NOMO-1 treated with DMSO at 0.1 percent for 48 hours (cell line): ENCODE data around the gene LEF1.

Experiments
- DNase-seq: peaks from one replicate; lab custom pipeline; 2025; ENCODE audit not compliant: unreplicated experiment; lab: John Stamatoyannopoulos, UW

The LEF1 gene

DNA sequence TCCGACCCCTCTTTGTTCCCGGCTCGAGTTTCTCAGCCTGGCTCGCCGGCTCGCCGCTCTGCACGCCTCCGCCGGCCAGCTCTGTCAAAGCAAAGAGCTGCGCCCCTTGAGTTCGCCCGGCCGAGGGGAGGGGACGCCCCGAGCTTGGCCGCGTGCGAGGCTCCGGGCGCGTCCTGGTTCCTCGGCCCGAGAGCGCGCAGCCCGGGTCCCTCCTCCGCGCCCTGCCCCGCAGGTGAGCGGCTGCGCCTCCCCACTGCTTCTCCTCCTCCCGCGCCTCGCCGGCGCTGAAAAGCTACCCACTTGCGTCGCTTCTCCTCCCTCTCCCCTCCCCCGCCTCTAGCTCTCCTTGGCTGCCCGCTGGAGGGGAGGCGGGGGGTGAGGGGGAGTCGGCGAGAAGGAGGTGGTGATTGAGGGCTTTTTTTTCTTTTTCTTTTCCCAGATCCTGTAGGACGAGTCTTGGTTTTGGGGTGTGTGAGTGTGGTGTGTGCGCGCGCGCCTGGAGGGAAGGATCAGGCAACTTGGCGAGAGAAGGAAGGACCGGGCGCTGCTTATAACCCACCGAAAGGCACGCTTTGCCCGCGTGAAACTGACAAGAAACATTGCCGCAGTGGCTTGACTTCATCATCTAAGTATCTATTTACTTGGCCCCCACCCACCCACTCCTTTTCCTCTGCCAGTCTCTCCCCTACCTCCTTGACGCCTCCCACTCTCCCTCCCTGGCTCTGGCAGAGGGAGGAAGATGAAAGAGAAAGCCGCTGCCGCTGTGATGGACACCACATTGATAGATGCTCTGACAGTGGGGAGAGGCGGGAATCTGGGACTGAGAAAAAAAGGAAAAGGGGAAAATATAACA is at the start of gene LEF1:
Gene LEF1 (minus strand): TSS at position 262 of the 853 bp plus-strand sequence. CDS start 1,165 bp downstream, outside the sequence.
- DNase-seq: peak; percentile 28

DNA sequence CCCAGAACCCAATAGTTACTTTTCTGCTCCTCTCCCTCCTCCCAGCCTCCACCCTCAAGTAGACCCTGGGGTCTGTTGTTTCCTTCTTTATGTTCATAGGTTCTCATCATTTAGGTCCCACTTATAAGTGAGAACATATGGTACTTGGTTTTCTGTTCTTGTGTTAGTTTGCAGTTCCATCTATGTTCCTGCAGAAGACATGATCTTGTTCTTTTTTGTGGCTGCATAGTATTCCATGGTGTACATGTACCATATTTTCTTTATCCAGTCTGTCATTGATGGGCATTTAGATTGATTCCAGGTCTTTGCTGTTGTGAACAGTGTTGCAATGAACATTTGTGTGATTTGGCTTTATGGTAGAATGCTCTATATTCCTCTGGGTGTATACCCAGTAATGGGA is 47.8 kb upstream of the LEF1 start:
- DNase-seq: no peak

DNA sequence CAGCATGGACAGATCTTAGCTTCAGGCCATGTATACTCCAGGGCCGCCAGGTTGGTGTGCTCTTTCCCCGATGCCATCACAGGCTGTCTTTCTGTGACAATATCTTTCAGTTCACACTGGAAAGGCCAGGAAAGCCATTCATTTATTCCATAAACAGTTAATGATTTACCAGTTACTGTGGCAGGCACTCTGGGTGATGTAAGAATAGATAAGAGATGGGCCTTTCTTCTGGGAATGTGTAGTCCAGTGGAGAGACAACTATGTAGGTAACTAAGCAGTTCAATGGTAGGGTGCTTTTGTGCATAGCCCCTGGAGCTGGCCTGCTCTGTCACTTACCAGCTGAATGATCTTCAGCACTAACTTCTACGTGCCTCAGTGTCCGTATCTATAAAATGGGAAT is 46.3 kb upstream of the LEF1 start:
- DNase-seq: no peak

DNA sequence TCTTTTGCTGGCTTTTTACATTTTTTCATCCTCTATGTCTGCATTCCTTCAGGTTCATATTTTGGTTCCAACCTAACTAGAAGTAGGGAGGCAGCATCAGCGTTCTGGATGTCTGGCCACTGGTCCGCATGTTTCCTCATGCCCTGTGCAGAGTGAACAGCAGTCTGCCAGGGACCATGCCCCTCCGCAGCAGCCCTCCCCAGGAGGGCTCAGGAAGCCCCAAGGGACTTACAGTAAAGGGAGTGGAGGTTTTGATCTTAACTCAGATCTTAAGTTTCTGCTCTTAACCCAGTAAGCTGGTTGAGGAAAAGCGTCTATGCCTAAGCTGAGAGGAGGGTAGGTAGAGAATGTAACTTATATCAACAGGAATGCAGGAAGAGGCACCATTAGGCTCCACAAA is 45.0 kb upstream of the LEF1 start:
- DNase-seq: no peak

DNA sequence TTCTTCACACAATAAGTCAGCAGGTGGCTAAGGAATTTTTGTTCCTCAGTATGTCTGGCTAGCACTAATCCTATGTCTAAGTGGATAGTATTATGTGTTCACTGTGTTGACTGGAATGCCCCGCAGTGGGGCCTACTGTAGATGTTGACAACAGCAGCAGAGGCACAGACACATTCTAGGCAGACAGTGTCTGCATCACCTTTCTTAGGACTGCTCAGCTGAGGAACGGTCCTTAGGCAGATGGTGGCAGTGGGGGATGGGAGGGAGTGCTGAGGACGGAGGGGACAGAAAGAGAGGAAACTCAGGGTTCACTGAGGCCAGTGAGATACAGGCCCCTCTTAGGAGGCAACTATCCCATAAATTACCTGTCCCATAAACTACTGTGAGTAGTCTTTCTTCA is 44.6 kb upstream of the LEF1 start:
- no peak for DNase-seq

DNA sequence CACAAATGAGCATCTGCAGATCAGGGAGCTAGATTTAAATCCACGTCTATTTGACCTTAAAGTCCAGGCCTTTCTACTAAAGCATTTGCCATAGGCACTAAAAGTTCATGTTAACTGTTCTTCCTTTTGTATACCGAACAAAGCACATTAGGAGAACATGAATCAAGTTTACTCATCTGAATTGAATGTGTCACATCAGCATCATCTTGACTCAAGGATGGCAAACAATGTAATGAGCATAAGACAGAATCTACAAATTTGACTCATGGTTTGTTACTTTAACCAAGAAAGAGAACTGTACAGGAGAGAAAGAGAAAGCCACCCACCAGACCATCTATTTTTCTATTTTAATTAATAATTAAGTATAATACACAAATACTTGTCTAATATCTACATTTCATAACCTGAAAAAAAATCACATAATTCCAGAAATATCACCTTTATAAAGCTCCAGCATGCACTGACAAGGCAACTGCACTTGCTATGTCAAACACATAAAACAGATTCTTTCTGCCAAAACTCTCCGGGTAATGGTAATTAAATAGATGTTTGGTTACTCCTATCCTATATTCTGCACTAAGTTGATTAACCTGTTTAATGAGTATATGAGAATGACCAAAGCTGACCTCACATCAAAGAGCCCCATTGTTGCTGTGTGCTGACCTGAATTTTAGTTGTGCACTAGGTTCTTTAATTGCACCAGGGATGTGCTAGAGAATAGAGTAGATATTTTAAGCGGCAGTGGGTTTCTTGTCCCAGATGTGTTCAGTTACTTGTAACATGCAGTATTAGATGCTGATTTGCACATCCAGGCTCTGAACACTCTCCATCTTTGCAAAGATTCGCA is 42.5 kb upstream of the LEF1 start:
- DNase-seq: no peak

DNA sequence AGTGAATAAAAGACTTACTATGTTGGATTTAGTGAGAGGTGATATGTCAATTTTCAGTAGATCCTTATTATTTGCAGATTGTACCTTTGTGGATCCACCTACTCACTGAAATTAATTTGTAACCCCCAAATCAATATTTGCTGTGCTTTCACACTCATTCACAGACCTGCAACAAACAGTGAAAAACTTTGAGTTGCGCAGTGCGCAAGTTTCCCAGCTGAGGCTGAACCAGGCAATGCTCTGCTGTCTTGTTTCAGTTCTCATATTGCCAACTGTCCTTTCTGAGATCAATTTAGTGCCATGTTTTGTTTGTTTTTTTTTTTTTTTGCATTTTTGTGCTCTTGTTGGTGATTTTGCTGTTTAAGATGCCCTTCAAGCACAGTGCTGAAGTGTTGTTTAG is 40.8 kb upstream of the LEF1 start:
- no peak for DNase-seq

DNA sequence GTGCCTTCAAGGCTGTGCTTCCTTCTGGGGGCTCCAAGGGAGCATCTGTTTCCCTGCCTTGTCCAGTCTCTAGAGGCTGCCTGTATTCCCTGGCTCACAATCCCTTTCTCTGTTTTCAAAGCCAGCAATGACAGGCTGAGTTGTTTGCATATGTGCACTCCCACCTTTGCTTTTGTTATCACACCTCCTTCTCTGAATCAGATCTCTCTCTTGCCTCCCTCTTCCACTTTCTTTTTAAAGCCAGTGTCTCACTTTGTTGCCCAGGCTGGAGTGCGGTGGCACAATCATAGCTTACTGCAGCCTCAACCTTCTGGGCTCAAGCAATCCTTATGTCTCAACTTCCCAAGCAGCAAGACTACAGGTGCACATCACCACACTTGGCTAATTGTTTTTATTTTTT is 37.1 kb upstream of the LEF1 start:
- DNase-seq: no peak

DNA sequence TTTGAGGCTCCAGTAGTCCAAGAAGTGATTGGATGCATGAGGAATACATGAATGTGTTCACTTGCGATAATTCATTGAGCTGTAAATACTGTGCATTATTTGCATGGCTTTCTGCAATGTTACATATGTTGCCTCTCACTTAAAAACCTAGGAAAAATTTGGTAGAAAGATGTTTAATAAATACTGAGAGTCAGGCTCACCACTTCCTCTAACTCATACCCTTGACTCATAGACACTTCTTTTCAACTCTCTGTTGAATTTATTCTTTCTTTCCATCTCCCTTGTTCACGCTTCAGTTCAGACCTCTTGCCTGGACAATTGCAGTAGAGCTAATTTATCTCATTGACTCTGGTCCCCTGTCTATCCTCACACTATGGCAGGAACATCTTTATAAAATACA is 35.8 kb upstream of the LEF1 start:
- no peak for DNase-seq

DNA sequence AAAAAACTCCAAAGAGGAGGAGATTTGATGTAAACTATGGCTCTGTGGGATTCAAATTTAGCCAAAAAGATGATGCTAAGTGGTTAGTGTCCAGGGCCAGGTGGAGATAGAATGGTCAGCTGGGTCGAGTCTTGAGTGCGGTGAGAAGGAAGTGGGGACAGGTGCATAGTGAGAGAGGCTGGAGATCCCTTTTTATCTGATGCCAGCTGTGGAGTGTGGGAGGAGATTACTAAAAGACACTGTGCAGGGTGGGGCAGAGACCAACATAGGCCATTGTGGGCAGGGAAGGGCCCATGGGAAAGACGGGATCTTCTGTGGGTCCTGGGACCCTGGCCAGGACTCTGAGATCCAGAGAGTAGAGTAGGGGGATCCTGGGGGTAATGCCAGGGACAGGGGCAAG is 34.6 kb upstream of the LEF1 start:
- DNase-seq: no peak

DNA sequence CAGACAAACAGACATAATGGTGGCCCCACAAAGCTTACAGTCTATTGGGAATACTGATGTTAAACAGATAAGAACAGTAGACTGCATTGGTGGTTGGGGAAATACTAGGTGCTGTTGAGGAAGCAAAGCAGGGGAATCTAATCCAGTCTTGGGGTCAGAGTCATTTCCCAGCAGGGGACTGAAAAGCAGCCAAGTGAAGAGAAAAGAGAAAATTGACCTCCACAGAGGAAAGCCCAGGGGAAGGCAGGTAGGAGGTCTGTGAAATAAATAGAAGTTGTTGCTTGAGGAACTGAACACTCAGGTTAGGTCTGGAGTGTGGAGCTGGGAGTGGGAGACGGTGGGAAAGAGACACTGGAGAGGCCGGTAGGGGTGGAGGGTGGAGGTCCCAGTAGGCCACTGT is 33.0 kb upstream of the LEF1 start:
- DNase-seq: no peak

DNA sequence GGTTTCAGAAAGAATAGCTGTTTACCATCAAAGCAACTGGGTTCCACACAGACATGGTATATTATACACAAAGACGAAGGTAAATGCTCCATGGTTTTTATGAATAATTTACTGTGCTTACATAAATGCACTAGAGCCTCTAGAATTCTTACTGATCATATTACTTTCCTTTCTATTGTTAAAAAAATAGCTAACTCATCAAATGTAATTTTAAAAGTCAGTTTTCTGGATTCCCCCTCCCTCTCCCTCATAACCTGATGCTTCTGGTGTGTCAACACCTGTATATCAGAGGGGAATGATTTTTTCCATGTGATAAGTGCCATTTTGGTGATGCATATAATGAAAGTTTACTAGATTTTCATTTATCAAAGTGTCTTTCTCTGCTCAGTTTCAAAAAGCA is 31.1 kb upstream of the LEF1 start:
- DNase-seq: no peak

DNA sequence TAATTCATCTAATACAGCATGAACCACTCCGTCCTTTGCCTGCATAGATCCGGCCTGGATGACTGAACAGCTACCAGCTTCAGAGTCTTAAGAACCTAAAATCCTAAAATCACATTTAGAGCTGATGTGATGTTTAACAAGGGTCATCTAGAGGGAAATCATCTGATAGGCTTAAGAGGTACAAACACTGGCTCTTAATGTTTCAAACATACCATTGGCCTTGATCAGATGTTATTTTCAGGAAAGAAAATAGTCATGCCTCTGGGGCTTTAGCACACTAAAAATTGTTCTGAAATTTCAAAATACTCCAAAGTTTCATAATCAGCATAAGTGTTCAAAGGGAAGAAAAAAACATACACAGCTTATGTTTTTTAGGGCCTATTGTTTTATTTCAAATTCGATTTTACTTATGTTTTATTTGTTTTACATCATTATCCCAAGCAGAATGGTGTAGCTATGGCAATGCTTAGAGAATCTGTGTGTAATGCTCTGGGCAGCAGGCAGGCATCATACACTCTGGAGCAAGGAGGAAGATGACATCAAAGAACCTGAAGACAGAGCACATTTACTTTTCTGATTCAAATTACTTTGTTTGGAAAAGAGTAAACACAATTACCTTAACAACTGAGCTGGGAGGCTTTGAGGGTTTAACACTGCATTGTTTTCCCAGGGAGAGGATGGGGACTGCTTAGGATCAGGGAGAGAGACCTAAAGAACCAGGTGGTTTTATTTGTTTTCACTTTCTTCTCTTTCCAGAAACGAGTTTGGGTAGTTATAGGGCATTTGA is 25.3 kb upstream of the LEF1 start:
- no peak for DNase-seq

DNA sequence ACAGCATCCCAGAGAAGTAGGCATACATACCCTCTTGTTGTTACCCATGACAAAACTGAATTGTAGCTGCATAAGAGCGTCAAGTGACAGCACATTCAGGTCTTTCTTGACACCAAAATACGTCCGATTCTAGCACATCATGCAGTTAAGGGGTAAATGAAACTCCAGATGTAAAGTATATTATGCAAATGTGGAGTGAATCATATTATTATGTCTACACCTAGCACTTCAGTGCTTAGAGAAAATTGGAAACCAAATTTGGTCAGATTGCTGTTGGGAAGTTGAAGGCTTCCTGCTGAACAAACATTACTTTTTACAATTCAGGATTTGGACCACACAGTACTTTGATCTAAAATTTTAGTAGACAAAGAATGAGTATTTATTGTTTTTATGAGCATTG is 24.2 kb upstream of the LEF1 start:
- DNase-seq: no peak

DNA sequence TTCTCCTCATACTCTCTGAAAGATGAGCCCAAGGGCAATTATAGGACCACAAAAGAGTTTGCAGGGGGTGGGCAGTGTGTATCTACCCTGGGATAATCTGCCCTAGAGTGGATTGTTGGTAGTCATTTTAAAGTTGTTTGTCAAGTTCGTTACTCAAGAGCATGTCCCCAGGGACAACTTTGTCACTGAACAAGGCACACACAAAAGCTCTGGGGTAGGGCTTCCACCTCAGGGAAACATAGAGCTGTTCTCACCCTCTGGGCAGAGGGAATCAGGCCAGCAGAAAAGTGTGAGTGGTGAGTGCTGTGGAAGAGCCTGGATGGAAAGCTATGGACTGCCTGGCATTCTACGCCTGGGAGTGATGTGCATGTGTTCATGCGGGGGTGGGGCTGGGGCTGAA is 23.3 kb upstream of the LEF1 start:
- no peak for DNase-seq

DNA sequence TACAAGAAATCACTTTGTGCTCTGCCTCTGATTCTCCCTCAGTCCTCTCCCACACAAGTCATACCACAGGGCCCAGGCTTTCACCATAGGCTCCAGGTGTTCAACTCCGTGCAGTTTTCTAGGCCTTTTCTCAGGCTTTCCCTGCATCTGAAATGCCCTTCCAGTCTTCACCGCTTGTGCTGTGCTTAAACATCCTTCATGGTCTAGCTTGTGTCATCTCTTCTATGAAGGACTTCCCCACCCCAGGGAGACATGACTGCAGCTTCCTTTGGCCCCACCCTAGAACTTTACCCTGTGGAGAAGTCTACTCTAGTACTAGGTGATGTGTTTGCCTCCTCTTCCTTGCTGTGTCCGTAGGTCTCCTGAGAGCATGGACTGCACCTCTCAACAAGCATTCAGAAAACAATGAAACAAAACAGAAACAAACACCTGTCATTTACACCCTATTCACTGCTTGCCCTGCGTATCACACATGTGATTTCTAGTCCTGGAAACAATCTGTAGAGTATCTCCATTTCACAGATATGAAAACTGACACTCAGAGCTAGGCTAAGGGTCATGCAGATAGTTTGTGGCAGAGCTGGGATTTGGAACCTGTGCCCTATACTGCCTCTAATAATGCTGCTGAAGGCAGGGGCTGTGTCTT is 22.7 kb upstream of the LEF1 start:
- no peak for DNase-seq

DNA sequence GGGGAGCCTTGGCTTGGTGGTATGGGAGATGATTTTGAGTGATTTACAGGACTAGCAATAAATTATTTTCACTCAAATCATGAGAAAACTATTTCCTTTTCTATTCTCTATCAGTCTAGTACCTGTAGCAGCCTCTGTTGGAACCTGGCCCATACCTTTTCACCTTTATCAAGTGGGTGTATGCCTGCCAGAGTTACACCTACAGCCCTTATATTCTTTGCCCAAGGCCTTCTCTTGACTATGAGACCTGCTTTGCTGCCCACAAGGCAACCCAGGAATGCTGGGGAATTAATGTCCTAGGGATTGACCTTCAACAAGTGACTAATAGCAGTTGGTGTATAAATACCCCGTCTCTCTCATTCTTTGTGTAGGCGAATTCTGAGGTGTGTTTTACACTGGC is 20.0 kb upstream of the LEF1 start:
- DNase-seq: no peak

DNA sequence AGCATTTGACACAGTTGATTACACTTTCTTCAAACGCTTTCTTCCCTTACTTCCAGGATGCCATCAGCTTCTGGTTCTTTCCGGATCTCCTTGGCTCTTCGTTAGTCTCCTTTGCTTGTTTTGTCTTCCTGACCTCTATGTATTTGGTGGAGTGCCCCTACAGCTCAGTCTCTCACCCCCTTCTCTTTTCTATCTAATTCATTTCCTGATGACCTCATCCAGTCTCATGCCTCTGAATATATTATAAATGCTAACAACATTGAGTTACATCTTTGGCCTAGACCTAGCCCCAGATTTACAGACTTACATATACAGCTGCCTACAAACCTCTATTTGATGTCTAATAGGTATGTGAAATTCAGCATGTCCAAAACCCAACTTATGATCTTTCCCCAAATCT is 16.5 kb upstream of the LEF1 start:
- DNase-seq: no peak

DNA sequence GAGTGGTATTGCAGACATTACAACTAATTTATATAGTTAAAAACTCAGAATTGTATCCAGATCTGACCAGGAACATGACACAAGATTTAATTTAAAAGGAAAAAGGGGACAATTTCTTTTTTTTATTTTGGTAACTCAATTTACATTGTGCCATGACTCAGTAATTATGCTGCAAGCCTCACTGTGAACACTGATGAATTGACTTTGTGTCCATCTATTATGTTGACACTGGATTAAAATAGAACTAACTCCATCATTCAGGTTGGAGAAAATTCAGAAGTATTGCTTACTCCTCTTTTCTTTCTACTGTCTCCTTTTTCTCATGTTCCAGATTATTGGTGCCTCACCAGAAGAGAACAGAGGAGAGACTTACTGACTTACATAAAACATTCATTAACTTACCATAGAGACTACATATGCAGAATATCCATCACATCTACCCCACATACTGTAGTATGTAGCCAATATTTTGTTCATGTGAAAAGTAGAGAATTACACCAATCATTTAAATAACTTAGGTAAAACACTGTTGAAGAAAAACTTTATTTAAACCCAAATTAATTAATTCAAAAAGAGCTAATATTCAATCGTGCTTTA is 15.8 kb upstream of the LEF1 start:
- no peak for DNase-seq

DNA sequence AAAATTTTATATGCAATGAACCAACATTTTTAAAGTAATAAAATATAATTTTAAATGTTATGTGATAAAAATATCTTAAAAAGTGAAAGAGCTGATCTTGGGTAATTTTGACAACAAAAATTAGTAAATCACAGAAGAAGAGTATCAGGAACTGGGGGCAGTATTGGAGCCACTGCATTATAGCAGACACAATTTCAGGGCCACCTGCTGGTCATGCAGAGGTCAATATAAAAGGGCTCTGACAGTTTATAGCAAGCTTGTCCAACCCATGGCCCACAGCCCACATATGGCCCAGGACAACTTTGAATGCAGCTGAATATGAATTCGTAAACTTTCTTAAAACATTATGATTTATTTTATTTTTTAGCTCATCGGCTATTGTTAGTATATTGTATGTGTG is 13.0 kb upstream of the LEF1 start:
- DNase-seq: no peak

DNA sequence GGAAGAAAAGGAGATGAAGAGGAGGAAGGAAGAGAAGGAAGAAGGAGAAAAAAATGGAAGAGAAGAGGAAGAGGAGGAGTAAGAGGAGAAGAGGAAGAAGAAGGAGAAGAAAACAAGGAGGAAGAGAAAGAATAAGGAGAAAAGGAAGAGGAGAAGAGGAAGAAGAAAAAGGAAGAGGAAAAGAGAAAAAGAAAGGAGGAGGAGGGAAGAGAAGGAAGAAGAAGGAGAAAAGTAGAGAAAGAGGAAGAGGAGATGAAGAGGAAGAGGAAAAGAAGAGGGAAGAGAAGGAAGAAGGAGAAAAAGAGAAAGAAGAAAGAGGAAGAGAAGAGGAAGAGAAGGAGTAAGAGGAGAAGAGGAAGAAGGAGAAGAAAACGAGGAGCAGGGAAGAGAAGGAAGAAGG is 11.8 kb upstream of the LEF1 start:
- DNase-seq: no peak
